ENCODE results near the gene RTN4R. TPM values are rescaled to one million over a fixed set of nuclear protein-coding genes. Genes with fewer than 3 reads are reported as not detected.
A peak's percentile ranks its signal among the peaks of the same experiment; 100 is the strongest.

The RTN4R gene
- total RNA-seq, 1 experiment from 2014 or later: 5.1 TPM

DNA sequence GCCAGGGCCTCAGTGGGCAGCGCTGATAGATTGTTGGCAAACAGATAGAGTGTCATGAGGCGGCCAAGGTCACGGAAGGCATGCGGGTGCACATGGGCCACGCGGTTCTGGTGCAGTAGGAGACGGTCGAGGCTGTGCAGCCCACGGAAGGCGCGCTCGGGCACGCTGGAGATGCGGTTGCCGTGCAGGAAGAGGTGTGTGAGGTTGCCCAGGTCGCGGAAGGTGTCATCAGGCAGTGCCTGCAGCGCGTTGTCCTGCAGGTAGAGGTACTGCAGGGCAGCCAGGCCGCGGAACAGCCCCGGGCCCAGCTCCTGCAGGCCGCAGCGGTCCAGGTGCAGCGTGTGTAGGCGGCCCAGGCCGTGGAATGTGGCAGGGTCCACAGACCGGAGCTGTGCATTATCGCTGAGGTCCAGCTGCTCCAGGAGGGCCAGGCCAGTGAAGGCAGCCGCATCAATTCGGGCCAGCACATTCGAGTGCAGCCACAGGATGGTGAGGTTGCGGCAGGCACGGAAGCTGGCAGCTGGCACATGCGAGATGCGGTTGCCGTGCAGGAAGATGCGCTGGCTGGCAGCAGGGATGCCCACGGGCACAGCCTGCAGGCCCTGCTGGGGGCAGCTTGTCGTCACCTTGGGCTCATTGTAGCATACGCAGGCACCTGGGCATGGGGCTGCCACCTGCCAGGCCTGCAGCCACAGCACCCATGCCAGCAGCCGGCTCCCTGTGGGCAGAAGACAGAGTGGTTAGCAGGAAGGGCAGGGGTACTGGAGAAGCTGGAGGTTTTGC, 25.5 kb downstream of the RTN4R start:
- no peak for DNase-seq (ENCODE audit: low read depth)

DNA sequence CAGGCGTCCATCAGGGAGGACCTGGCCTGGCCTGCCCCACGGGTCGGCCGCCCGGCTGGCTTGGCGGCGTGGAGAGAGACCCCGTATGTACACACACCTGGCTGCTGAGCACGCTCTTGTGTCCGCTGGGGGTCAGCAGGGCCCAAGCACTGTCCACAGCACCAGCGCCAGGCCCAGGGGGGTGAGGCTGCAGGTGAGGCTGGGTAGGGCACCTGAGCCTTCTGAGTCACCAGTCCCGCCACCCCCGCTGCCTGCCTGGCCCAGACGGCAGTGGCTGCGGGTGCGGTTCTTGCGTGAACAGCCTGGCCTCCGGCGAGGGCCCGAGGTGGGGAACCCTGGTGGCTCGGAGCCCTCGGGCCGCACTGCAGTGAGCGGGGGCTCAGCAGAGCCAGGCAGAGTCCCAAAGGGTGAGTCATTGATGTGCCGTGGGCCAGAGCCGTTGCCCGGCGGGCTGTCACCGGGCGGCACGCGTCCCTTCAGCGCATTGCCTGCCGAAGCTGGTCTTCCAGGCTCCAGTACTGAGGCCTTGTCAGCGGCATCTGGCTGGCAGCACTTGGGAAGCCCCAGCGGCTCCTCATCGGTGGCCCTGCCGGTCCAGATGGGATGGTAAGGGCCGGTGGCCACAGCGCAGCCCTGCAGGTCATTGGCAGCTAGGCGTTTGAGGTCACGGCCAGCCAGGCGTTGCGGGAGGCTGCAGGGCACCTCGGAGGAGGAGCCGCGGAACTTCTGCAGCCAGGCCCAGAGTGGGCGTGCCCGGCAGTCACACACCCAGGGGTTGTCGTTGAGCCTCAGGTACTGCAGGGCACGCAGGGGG, 26.3 kb downstream of the RTN4R start:
- DNase-seq (ENCODE audit: low read depth): no peak

DNA sequence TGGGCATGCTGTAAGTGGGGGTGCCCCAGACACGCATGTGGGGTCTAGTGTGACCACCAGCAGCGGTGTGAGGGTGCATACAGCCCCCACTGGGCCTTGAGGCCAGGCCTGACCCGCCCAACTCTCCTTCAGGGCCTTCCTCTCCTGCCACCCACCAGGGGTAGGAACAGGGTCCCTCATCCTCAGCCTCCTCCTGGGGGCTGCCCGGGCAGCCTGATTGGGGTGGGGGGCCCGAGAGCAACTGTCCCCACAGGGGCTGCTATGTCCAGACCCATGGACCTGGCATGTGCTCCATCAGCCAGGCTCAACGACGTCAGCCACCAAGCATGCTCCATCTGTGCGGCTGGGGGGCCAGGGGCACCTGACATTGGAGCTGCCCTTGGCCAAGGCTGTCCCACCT, 27.2 kb downstream of the RTN4R start:
- no peak for DNase-seq (ENCODE audit: low read depth)

DNA sequence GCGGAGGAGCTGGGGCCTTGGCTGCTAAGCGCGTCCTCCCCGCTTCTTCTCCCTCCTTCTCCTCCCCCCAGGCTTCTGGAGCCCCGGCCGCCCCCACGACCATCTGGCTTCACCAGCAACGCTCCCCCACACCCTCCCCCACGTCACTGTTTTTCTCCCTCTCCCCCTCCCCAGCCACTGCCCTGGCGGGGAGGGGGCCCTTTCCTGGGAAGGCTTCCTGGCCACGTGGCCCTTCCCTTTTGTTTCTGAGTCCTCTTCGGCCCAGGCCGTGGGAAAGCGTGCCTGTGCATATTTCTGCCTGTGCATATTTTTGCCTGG, 27.7 kb downstream of the RTN4R start:
- DNase-seq (ENCODE audit: low read depth): no peak

- DNase-seq (ENCODE audit: low read depth): no peak
Measured at GRCh38 chr22:20239676-20240446, 28.3 kb downstream of the RTN4R start.

DNA sequence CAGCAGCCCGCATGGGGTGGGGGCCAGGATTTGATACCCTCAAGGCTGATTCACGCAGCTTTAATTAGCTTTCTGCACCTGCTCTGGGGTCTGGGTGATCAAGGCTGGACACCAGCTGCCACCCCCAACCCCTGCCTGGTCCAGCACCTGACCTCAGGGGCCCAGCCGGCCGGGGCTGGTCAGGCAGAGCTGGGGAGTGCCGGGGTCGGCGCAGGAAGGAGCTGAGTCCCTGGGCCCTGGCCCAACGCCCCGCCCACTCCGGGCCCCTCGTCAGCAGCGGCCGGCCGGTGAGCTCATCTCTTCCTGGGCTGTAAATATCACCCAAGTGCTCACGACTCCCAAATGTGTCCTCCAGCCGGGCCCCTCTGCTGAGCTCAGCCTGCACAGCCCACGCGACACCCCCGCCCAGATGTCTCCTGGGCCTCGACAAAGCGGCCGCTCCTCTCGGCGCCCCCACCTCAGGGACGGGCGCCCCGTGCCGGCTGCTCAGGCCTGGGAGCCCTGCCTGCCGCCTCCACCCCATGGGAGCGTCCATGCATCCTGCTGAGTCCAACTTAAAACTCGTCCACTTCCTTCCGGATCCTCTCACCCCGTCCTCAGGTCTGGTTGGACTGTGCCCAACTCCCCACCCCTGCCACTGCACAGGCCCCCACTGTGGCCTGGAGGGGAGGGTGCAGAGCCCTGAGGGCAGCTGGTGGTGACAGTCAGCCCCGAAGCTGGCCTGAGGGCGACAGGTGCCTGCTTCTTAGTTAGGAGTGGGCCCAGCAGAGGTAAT, 29.0 kb downstream of the RTN4R start:
- DNase-seq (ENCODE audit: low read depth): peak; percentile 53

GRCh38 chr22:20238536-20238900, 29.6 kb downstream of the RTN4R start:
- DNase-seq (ENCODE audit: low read depth): peak; percentile 49

DNA sequence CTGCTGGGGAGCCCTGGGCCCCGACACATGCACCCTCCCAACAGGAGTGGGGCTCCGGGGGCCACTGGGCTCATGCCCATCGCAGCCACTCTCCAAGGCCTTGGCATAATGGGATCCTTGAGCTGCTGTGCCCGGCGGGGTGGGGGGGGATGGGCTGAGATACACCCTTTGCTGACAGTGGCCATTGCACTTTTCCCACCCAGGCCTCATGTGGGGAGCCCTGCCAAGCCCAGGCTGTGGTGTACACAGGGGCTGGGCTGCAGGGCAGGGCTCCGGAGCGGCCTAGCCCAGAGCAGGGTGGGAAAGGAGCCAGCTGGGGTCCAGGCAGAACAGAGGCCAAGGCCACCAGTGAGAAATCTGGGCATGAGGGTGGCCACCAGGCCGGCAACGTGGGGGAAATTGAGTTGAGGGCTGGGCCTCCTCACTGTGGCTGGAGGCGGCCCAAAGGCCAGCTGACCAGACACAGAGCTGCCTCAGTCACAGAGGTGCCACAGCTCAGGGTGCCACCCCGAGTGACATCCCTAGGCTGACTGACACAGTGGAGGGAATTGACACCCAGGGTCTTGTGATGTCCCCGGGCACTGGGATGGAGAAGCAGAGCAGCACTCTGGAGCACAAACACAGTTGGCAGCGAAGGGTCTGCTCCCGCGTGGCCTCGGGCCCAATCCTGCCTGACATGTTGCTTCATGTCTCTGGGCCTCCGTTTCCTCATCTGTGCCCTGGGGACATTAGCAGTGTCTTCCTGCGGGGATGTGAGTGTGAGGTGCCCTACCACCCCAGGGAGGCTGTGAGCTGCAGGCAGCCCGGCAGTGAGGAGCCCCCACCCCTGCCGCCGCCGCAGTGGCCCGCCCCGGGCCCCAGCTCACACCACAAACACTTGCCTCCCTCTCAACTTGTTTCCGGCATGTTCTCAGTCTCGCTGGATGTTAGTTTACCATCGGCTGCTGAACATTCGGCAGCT, 30.4 kb downstream of the RTN4R start:
- no peak for DNase-seq (ENCODE audit: low read depth)

- DNase-seq (ENCODE audit: low read depth): no peak
Measured at GRCh38 chr22:20236052-20236717, 31.9 kb downstream of the RTN4R start.

DNA sequence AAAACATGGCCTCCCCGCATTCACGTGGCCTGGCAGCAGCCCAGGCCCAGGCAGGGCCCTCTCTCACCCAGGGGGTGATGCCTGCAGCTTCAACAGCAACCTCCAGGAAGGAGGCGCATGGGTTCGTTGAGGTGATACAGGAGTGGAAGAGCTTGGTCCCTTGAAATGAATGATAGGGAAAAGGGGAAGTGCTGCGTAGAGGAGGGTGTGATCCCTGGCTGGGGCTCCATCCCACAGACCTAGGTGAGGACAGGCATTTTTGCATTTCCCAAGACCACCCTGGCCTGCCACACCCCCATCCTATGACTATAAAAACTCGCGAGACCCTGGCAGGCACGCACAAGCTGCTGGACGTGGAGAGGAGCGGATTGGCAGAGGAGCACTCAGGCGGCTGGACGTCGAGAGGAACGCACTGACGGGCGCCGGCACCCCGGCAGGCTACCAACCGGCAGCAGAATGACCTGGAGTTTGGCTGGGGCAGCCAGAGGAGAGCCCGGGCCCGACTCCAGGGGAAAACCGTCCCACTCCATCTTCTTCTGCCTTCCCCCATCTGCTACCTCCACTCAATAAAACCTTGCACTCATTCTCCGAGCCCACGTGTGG, 32.6 kb downstream of the RTN4R start:
- no peak for DNase-seq (ENCODE audit: low read depth)

GRCh38 chr22:20234760-20235388, 33.2 kb downstream of the RTN4R start:
- no peak for DNase-seq (ENCODE audit: low read depth)

DNA sequence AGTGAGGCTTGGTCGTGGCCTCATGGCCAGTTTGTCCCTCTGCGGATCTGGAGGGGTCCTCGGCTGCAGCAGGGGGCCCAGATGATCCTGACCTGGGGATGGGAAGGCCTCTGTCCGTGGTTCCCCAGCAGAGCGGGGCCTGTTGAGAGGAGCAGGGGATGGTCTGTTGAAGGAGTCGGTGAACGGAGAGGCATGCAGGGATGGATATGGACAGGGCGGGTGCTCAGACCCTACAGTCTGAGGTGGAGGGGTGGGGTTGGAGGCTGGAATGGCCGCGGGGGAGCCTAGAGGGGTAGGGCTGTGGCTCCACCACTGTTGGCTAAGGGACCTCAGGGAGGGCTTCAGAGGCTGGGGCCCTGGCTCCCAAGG, 33.8 kb downstream of the RTN4R start:
- no peak for DNase-seq (ENCODE audit: low read depth)

DNA sequence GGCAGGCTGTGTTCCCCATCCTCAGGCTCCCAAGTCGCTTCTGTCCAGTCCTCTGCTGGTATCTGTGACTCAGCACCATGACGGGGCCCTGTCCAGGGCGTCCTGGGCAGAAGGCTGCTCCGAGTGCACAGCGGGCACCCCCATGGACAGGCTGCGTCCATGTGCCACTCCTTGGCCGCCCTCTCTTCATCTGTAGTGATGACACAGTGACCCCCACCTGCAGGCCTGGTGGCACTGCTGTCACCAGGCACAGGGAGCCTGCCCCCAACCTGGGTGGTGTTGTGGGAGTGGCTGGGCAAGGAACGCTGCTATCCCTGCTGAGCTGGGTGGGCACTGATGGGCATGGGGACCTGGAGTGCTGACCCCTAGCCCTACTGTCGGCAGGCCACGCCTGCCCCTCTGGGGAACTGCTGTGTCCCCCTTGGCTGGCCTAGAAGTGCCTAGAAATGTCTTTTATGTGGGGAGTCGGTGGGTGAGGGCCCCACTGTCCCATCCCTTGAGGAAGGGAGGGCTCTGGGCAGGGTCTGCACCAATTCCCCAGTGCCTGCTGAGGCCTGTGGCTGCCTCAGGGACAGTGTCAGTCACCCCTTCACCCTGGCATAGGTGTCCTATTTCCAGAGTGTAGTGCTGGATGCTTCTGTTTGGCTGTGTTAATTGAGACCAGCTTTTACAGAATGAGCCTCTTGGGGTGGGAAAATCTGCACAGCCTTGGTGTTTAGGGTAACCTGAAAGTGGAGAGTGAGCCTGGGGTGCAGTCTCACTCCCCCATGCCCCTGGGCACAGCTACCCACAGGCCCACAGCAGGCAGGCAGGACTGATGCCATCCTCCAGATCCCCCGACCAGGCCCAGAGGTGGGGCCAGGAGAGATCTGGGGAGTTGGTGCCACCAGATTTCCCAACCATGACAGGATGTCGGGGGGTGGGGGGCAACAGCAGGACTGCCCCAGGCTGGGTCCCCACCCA, 34.5 kb downstream of the RTN4R start:
- DNase-seq (ENCODE audit: low read depth): no peak

DNA sequence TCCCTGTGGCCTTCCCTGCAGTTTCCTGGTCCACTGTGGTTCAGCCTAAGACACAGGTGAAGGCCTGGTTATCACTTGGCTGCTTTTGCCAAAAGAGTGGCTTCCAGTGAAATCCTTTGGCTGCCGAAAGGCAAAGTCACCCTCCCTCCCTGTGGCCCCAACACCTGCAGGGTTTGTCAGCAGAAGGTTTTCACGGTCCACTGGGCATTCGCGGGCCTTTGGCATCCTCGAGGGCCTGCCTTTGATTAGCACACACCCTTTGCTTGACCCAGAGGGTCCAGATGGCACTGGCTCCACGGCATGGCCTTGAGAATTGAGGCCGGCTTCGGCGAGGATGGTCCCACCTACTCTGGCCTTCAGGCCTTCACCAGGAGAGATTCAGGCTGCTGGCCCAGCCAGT, 35.3 kb downstream of the RTN4R start:
- no peak for DNase-seq (ENCODE audit: low read depth)

- no peak for DNase-seq (ENCODE audit: low read depth)
Measured at GRCh38 chr22:20232237-20232598, 35.9 kb downstream of the RTN4R start.

DNA sequence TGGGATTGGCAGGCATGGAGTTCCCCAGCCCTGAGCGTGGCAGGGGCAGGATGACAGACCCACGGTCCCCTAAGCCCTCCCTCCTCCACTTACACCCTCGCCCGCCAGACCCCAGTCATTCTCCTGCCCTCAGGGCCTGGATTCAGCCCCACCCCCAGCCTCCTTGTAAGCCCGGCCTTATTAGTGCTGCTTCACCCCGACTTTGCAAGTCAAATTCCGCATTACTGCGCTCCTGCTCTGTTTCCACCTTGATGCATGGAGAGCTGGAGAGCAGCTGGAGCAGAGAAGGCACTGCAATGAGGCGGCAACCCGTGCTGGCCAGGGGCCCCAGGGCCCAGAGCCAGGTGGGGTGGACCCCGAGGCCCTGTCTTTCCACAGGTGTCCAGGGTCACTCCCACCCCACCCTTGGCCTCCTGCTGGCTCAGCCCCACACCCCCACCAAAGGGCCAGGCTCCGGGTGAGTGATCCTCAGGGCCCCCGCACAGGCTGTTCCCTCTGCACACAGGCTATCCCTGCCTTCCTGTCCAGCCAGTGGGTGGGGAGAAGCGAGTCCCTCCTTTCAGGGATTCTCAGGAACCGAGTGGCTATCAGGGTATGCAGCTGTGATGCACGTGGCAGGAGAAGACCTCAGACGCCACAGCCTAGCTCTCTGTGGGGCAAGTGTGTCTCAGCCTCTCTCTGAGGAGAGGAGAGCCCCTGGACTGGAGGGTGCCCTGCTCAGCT, 36.4 kb downstream of the RTN4R start:
- DNase-seq (ENCODE audit: low read depth): no peak

DNA sequence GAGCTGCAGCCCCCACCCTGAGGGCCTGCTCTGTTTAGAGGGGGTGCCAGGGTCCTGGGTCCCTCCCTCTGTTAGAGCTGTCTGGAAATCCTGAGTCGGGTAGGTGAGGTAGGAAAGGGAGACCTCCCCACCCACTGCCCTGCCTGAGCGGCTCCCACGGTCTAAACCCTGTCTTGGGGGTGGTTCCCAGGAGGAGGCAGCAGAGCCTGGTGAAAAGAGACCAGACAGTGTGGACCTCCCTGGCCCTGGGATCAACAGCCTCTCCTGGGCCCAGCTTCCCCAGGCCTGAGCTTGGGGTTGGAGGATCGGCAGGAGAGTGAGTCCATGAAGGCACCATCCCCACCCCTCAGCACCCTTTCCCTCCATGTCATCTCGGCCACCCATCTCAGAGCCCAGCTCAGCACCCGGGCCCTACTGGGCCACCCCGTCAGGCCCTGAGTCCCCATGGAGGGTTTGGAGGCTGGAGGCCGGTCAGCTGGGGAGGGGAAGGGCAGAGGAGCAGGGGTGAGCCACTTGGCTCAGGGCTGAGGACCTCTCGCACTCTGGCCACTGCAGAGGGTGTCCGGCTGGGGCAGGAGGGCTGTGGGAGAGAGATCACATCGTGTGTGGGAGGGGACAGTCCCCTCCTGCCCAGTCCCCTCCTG, 37.2 kb downstream of the RTN4R start:
- no peak for DNase-seq (ENCODE audit: low read depth)
